ENCODE measurements around the gene TMEM147.
A peak's percentile ranks its signal among the peaks of the same experiment; 100 is the strongest.

TMEM147 gene

DNA sequence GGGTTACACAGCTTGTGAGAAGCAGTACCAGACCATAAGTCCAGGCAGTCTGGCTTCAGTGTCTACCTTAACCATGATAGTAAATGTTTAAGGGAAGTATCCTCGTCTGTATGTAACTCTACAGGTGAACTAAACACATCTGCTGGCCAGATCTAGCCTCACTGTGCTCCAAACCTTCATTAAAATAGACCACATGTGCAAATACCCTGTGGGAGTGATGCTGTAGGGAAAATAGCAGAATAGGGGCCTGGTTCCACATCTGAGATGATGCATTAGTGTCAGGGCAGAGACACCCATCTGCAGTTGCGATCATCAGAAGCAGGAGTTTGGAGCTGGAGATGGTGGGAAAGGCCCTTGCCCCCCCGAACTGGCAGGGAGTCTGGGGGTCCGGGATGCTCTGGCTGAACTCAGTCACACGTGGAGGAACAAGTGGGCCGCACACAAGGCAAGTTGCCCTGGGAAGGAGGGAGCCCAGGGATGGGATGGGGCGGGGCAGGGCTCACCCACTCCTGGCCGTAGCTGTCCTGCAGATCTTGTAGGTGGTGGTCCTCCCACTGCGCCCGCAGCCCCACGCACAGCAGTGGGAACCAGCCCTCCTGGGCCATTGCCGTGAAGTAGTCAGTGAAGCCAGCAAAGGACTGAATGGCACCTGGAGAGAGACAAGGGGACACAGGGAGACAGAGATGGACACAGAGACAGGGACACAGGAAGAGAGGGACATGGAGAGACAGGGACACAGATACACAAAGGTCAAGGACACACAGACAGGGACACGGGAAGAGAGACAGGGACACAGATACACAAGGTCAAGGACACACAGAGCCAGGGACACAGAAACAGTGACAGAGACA, 7.3 kb downstream of the TMEM147 start:
- no peak overlapping the region for H3K4me3 ChIP-seq (ENCODE audit: low read length)
- H3K4me1 ChIP-seq (ENCODE audit: insufficient read depth, low read length): no peaks in the 10 kb centered on the region
- H3K27ac ChIP-seq (ENCODE audit: low read length): no peak overlapping the region
- no peak overlapping the region for H3K9ac ChIP-seq (ENCODE audit: low read depth, low read length)
- peaks cover 18% of the 10 kb centered on the region; the same call in 1 of the 2 replicates for H3K27me3 ChIP-seq (ENCODE audit: insufficient read depth, low read length)
- no peaks in the 10 kb centered on the region for H3K9me3 ChIP-seq (ENCODE audit: insufficient read depth, low read depth, low read length)
- peaks cover 18% of the 10 kb centered on the region; the same call in 1 of the 2 replicates for H3K36me3 ChIP-seq (ENCODE audit: insufficient read depth, low read depth, low read length)

DNA sequence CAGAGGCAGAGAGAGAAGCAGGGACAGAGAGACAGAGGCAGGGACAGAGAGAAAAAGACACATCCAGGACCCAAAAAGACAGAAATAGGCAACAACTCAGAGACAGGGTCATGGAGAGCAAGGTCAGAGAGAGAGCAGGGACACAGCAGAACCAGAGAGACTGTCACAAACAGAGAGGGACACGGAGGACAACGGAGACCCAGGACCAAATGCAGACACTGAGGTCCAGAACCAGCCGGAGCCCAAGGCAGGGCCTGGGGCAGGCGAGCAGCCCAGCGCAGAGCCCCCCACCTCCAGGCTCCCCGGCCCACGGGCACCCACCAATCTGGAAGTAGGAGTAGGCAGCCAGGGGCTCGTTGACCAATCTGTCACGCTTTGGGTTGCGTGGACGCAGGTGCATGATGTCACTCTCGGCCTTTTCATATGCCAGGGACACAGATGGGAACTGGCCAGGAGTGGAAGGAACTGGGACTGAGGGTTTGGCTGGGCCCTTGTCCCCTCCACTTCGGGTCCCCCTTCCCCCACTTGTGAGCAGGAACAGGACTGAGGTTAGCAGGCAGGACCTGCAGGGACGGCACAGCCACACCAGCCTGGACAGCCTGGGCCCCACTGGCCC, 8.1 kb downstream of the TMEM147 start:
- no peak overlapping the region for H3K27ac ChIP-seq (ENCODE audit: low read length)
- no peak overlapping the region for H3K4me3 ChIP-seq (ENCODE audit: low read length)

GRCh38 chr19:35554076-35554475, 8.7 kb downstream of the TMEM147 start:
- H3K36me3 ChIP-seq (ENCODE audit: insufficient read depth, low read depth, low read length): peaks cover 14% of the 10 kb centered on the region; the same call in 1 of the 2 replicates
- H3K9ac ChIP-seq (ENCODE audit: low read depth, low read length): no peak overlapping the region
- H3K27ac ChIP-seq (ENCODE audit: low read length): no peak overlapping the region
- peaks cover 27% of the 10 kb centered on the region for H3K27me3 ChIP-seq (ENCODE audit: insufficient read depth, low read length)
- no peaks in the 10 kb centered on the region for H3K4me1 ChIP-seq (ENCODE audit: insufficient read depth, low read length)
- no peak overlapping the region for H3K4me3 ChIP-seq (ENCODE audit: low read length)
- no peaks in the 10 kb centered on the region for H3K9me3 ChIP-seq (ENCODE audit: insufficient read depth, low read depth, low read length)

More for the DNA sequence above, 8.1 kb downstream of the TMEM147 start:
- Histone ChIP-seq H3K4me1 (ENCODE audit: insufficient read depth, low read length) (no peaks in the 10 kb centered on the region), H3K9me3 (ENCODE audit: insufficient read depth, low read depth, low read length) (no peaks in the 10 kb centered on the region), H3K27me3 (ENCODE audit: insufficient read depth, low read length) (peaks cover 21% of the 10 kb centered on the region), H3K9ac (ENCODE audit: low read depth, low read length) (no peak overlapping the region), H3K36me3 (ENCODE audit: insufficient read depth, low read depth, low read length) (peaks cover 14% of the 10 kb centered on the region; the same call in 1 of the 2 replicates)

DNA sequence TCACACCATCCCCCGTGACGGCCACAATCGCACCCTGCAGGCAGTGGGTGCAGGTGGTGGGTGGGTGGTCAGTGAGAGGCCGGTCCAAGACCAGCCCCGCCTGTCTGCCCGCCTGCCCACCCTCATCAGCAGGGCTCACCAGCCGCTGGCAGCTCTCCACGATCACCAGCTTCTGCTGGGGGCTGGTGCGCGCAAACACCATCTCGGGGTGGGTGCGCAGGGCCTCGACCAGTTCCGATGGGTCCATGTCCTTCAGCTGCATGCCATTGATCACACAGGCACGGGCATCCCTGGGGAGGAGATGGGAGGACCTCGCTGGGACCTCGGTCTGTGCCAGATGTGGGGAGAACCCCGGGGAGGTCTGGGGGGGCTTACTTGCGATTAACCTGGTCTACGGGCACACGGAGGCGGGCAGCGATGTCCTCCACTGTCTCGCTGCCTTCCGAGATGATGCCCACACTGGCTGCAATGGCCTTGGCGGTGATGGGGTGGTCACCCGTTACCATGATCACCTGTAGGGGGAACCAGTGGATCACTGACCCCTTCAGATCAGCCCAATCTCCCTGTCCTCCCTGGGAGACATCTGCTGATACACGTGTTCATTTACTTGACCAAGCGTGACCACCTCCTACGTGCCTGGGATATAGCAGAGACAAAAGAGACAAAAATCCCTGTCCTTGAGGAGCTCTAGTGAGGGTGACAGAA, 10.0 kb downstream of the TMEM147 start:
- Histone ChIP-seq H3K4me3 (ENCODE audit: low read length) (no peak overlapping the region), H3K36me3 (ENCODE audit: insufficient read depth, low read depth, low read length) (peaks cover 7% of the 10 kb centered on the region; the same call in 1 of the 2 replicates), H3K4me1 (ENCODE audit: insufficient read depth, low read length) (no peaks in the 10 kb centered on the region), H3K27ac (ENCODE audit: low read length) (no peak overlapping the region), H3K27me3 (ENCODE audit: insufficient read depth, low read length) (peaks cover 39% of the 10 kb centered on the region), H3K9ac (ENCODE audit: low read depth, low read length) (no peak overlapping the region), H3K9me3 (ENCODE audit: insufficient read depth, low read depth, low read length) (no peaks in the 10 kb centered on the region)

GRCh38 chr19:35556025-35556590, 10.7 kb downstream of the TMEM147 start:
- Histone ChIP-seq H3K9ac (ENCODE audit: low read depth, low read length) (no peak overlapping the region), H3K9me3 (ENCODE audit: insufficient read depth, low read depth, low read length) (no peaks in the 10 kb centered on the region), H3K27me3 (ENCODE audit: insufficient read depth, low read length) (peaks cover 43% of the 10 kb centered on the region), H3K4me3 (ENCODE audit: low read length) (no peak overlapping the region), H3K36me3 (ENCODE audit: insufficient read depth, low read depth, low read length) (peaks cover under 1% of the 10 kb centered on the region; the same call in 1 of the 2 replicates), H3K27ac (ENCODE audit: low read length) (no peak overlapping the region), H3K4me1 (ENCODE audit: insufficient read depth, low read length) (no peaks in the 10 kb centered on the region)

GRCh38 chr19:35556846-35557538, 11.6 kb downstream of the TMEM147 start:
- Histone ChIP-seq H3K4me3 (ENCODE audit: low read length) (peak overlapping the region; percentile 84), H3K9me3 (ENCODE audit: insufficient read depth, low read depth, low read length) (no peaks in the 10 kb centered on the region), H3K27me3 (ENCODE audit: insufficient read depth, low read length) (peaks cover 47% of the 10 kb centered on the region), H3K9ac (ENCODE audit: low read depth, low read length) (peak overlapping the region; percentile 64; the same call in 1 of the 2 replicates), H3K4me1 (ENCODE audit: insufficient read depth, low read length) (no peaks in the 10 kb centered on the region), H3K27ac (ENCODE audit: low read length) (no peak overlapping the region), H3K36me3 (ENCODE audit: insufficient read depth, low read depth, low read length) (no peaks in the 10 kb centered on the region)

DNA sequence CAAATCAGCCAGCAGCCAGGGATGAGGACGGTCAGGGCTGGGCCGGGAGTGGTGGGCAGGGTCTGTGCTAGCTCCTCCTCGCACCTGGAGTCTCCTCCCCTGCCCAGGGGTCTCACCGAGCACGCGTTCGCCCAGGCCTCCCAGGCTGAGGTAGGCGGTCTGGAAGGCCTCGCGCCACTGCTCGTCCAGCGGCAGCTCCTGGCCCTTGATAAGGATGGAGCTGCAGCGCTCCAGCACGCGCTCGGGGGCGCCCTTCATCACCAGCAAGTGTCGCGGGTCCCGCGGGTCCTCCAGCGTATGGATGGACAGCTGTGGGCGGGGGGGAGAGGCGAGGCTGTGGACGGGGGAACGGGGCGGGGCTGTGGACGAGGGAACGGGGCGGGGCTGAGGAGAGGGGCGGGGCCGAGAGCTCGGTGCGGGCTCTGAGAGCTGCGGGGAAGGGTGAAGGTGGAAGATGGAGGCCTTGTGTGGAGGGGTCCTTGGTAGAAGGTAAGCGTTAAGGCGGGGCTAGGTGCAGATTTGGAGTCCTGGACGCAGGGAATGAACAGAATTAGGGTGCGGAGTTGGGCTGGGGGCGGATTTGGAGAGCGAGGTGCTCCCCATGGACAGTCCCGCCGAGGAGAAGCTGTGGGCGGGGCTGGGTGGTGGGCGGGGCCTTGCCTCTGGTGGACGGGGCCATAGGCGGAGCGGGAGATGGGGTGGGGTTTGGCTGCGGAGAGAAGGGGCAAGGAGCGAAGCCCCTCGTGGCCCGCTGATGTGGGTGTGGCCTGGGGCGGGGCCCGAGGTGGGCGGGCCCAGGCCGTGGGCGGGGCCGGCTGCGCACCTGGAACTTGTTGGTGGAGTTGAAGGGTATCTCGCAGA, 12.3 kb downstream of the TMEM147 start:
- Histone ChIP-seq H3K27me3 (ENCODE audit: insufficient read depth, low read length) (peaks cover 50% of the 10 kb centered on the region), H3K36me3 (ENCODE audit: insufficient read depth, low read depth, low read length) (no peaks in the 10 kb centered on the region), H3K27ac (ENCODE audit: low read length) (no peak overlapping the region), H3K9ac (ENCODE audit: low read depth, low read length) (peak overlapping the region; percentile 64; the same call in 1 of the 2 replicates), H3K4me3 (ENCODE audit: low read length) (peak overlapping the region; percentile 84), H3K4me1 (ENCODE audit: insufficient read depth, low read length) (no peaks in the 10 kb centered on the region), H3K9me3 (ENCODE audit: insufficient read depth, low read depth, low read length) (no peaks in the 10 kb centered on the region)

- Histone ChIP-seq H3K4me3 (ENCODE audit: low read length) (peak overlapping the region; percentile 84), H3K27me3 (ENCODE audit: insufficient read depth, low read length) (peaks cover 50% of the 10 kb centered on the region), H3K9ac (ENCODE audit: low read depth, low read length) (no peak overlapping the region)
Measured at GRCh38 chr19:35558400-35559280, 13.2 kb downstream of the TMEM147 start.

DNA sequence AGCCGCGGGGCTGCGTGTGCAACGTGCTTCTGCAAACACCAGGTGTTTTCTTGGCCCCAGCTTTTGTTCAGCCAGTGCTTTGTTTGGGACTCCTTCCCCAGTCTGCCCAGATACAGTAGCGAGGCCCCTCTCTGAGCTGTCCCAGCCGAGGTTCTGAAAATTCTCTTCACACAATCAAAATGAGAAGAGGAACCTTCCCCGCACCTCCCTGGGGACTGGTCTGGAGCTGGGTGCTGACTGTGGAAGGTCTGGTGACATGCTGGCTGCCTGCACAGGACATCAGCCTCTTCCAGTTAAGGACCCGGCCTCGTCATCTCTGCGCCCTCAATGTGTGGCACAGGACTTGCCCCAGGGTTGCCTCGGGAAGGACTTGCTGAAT, 13.8 kb downstream of the TMEM147 start:
- H3K36me3 ChIP-seq (ENCODE audit: insufficient read depth, low read depth, low read length): no peaks in the 10 kb centered on the region
- H3K9me3 ChIP-seq (ENCODE audit: insufficient read depth, low read depth, low read length): no peaks in the 10 kb centered on the region
- peaks cover 50% of the 10 kb centered on the region for H3K27me3 ChIP-seq (ENCODE audit: insufficient read depth, low read length)
- no peak overlapping the region for H3K4me3 ChIP-seq (ENCODE audit: low read length)
- H3K9ac ChIP-seq (ENCODE audit: low read depth, low read length): no peak overlapping the region
- H3K4me1 ChIP-seq (ENCODE audit: insufficient read depth, low read length): no peaks in the 10 kb centered on the region
- H3K27ac ChIP-seq (ENCODE audit: low read length): no peak overlapping the region

More at GRCh38 chr19:35558400-35559280, 13.2 kb downstream of the TMEM147 start:
- H3K4me1 ChIP-seq (ENCODE audit: insufficient read depth, low read length): no peaks in the 10 kb centered on the region
- H3K36me3 ChIP-seq (ENCODE audit: insufficient read depth, low read depth, low read length): no peaks in the 10 kb centered on the region
- no peak overlapping the region for H3K27ac ChIP-seq (ENCODE audit: low read length)
- no peaks in the 10 kb centered on the region for H3K9me3 ChIP-seq (ENCODE audit: insufficient read depth, low read depth, low read length)

GRCh38 chr19:35559781-35560180, 14.4 kb downstream of the TMEM147 start:
- no peak overlapping the region for H3K4me3 ChIP-seq (ENCODE audit: low read length)
- no peak overlapping the region for H3K27ac ChIP-seq (ENCODE audit: low read length)
- no peaks in the 10 kb centered on the region for H3K4me1 ChIP-seq (ENCODE audit: insufficient read depth, low read length)
- no peak overlapping the region for H3K9ac ChIP-seq (ENCODE audit: low read depth, low read length)
- peaks cover 50% of the 10 kb centered on the region for H3K27me3 ChIP-seq (ENCODE audit: insufficient read depth, low read length)
- no peaks in the 10 kb centered on the region for H3K9me3 ChIP-seq (ENCODE audit: insufficient read depth, low read depth, low read length)
- no peaks in the 10 kb centered on the region for H3K36me3 ChIP-seq (ENCODE audit: insufficient read depth, low read depth, low read length)
